GM19324 (cell line): ENCODE data around the gene OR1D2.
A peak's percentile ranks its signal among the peaks of the same experiment; 100 is the strongest.
"Not testable (repeated sequence)": the region's sequence is repeated elsewhere in the genome, so short reads cannot be mapped to it uniquely, and the experiment has no call there.

ENCODE experiments used
- ATAC-seq: cut with Tn5 transposase; IDR thresholded peaks from one replicate; pipeline ENCODE4 v1.9.1; 2021; ENCODE audit warnings: mild to moderate bottlenecking, moderate library complexity; ENCODE audit not compliant: unreplicated experiment, low FRiP score

The OR1D2 gene

GRCh38 chr17:3104322-3104721 lies at the start of gene OR1D2:
Gene OR1D2 (minus strand): TSS chr17:3104422. CDS start chr17:3092996, 11,426 bp downstream.
- ATAC-seq: no peak

GRCh38 chr17:3137494-3137893 lies 33.3 kb upstream of the OR1D2 start:
- ATAC-seq: not testable (repeated sequence)

GRCh38 chr17:3127451-3127850 lies 23.2 kb upstream of the OR1D2 start, which contains the start of gene OR1G1:
Gene OR1G1 (minus strand): TSS chr17:3127551. CDS start chr17:3127551, 0 bp downstream.
- no peak for ATAC-seq

- not testable (repeated sequence) for ATAC-seq
These were observed 30.4 kb downstream of the OR1D2 start for GRCh38 chr17:3073850-3074249.

GRCh38 chr17:3065192-3065591 lies 39.0 kb downstream of the OR1D2 start:
- ATAC-seq: not testable (repeated sequence)

GRCh38 chr17:3063507-3063906 lies 40.7 kb downstream of the OR1D2 start, which contains the start of gene OR1D5:
Gene OR1D5 (minus strand): TSS chr17:3063607. CDS start chr17:3063607, 0 bp downstream.
- ATAC-seq: not testable (repeated sequence)

GRCh38 chr17:3062824-3063377 lies 41.3 kb downstream of the OR1D2 start:
- not testable (repeated sequence) for ATAC-seq

GRCh38 chr17:3054868-3055267 lies 49.4 kb downstream of the OR1D2 start:
- ATAC-seq: not testable (repeated sequence)

- ATAC-seq: no peak
These were observed 54.4 kb downstream of the OR1D2 start for GRCh38 chr17:3049705-3050295.

- ATAC-seq: peak; percentile 89
These were observed 55.3 kb downstream of the OR1D2 start for GRCh38 chr17:3048727-3049471.

- ATAC-seq: no peak
These were observed 57.5 kb downstream of the OR1D2 start for GRCh38 chr17:3046753-3047152.

GRCh38 chr17:3043737-3044365 lies 60.4 kb downstream of the OR1D2 start:
- no peak for ATAC-seq

- ATAC-seq: no peak
These were observed 63.3 kb downstream of the OR1D2 start for GRCh38 chr17:3040882-3041281.

GRCh38 chr17:3039736-3040135 lies 64.5 kb downstream of the OR1D2 start:
- no peak for ATAC-seq

GRCh38 chr17:3038941-3039340 lies 65.3 kb downstream of the OR1D2 start:
- no peak for ATAC-seq
